Neural cell (in vitro differentiated cells): ENCODE measurements around the gene CXCL1. TPM values are rescaled to one million over a fixed set of nuclear protein-coding genes. Genes with fewer than 3 reads are reported as not detected.

Experiments
- H2AFZ ChIP-seq: fragments of 200-600, 300-800 bp; sonication (generic), shearing (Covaris generic); 2 replicates; pipeline ENCODE4 v1.6.0; 2014; ENCODE audit warnings: low read depth, mild to moderate bottlenecking, antibody characterized with exemption, low read length, moderate library complexity
- H3F3A ChIP-seq: fragments of 200-600 bp; shearing (Covaris generic); 2 replicates; pipeline ENCODE4 v1.6.1; 2016; ENCODE audit warnings: mild to moderate bottlenecking, moderate library complexity, mixed read lengths, antibody characterized with exemption, low read length; ENCODE audit not compliant: insufficient read depth, poor library complexity, severe bottlenecking
- H3K27ac ChIP-seq: fragments of 200-600, 300-800 bp; sonication (generic), shearing (Covaris generic); 2 replicates; pipeline ENCODE4 v1.5.1; 2014; ENCODE audit warnings: mild to moderate bottlenecking, low read length, moderate library complexity
- H3K27me3 ChIP-seq: fragments of 300-800, 200-600 bp; sonication (generic), shearing (Covaris generic); 2 replicates; pipeline ENCODE4 v1.6.0; 2014; ENCODE audit warnings: mild to moderate bottlenecking, low read depth, low read length, moderate library complexity; ENCODE audit not compliant: insufficient read depth
- H3K36me3 ChIP-seq: fragments of 300-800, 200-600 bp; sonication (generic), shearing (Covaris generic); 2 replicates; pipeline ENCODE4 v1.5.1; 2014; ENCODE audit warnings: mild to moderate bottlenecking, antibody characterized with exemption, low read length, moderate library complexity; ENCODE audit not compliant: insufficient read depth
- H3K4me2 ChIP-seq: fragments of 300-800, 200-600 bp; sonication (generic), shearing (Covaris generic); 2 replicates; pipeline ENCODE4 v1.6.0; 2014; ENCODE audit warnings: mild to moderate bottlenecking, low read length
- H3K4me3 ChIP-seq: fragments of 300-800, 200-600 bp; sonication (generic), shearing (Covaris generic); 2 replicates; pipeline ENCODE4 v1.5.1; 2014; ENCODE audit warnings: mild to moderate bottlenecking, low read length, moderate library complexity
- H3K79me2 ChIP-seq: fragments of 200-600 bp; shearing (Covaris generic); replicated peaks from 2 replicates; pipeline ENCODE4 v1.6.0; 2014; ENCODE audit warnings: mild to moderate bottlenecking, low read length, moderate library complexity; ENCODE audit not compliant: insufficient read depth
- H3K9ac ChIP-seq: fragments of 300-800, 200-600 bp; sonication (generic), shearing (Covaris generic); 2 replicates; pipeline ENCODE4 v1.6.1; 2016; ENCODE audit warnings: mild to moderate bottlenecking, low read length, mixed read lengths
- H3K9me2 ChIP-seq: fragments of 200-600 bp; shearing (Covaris generic); 2 replicates; pipeline ENCODE4 v1.6.1; 2016; ENCODE audit warnings: mild to moderate bottlenecking, low read length, mixed read lengths; ENCODE audit not compliant: insufficient read depth
- H3K9me3 ChIP-seq: fragments of 200-600, 300-800 bp; sonication (generic), shearing (Covaris generic); 2 replicates; pipeline ENCODE4 v1.6.1; 2016; ENCODE audit warnings: mild to moderate bottlenecking, mixed run types, low read length, moderate library complexity, mixed read lengths
- H4K20me1 ChIP-seq: fragments of 200-600 bp; shearing (Covaris generic); 2 replicates; pipeline ENCODE4 v1.6.1; 2016; ENCODE audit warnings: mild to moderate bottlenecking, mixed run types; ENCODE audit not compliant: insufficient read depth
- CTCF ChIP-seq: fragments of 450-650 bp; IDR thresholded peaks from 2 replicates; pipeline ENCODE4 v1.5.1; 2014; ENCODE audit warnings: antibody characterized with exemption, mild to moderate bottlenecking, moderate library complexity; ENCODE audit not compliant: poor library complexity, severe bottlenecking
- EP300 ChIP-seq: fragments of 450-650 bp; conservative IDR thresholded peaks from 2 replicates; pipeline ENCODE4 v1.6.1; 2014; ENCODE audit warnings: antibody characterized with exemption, mild to moderate bottlenecking, moderate library complexity; ENCODE audit not compliant: poor library complexity, severe bottlenecking
- EZH2 ChIP-seq: fragments of 200-600, 300-800 bp; shearing (Covaris generic), sonication (generic); IDR thresholded peaks from 2 replicates; pipeline ENCODE4 v1.6.1; 2014; ENCODE audit warnings: antibody characterized with exemption, low read length, borderline replicate concordance, mild to moderate bottlenecking; ENCODE audit not compliant: insufficient read depth, poor library complexity, severe bottlenecking
- MXI1 ChIP-seq: fragments of 450-650 bp; conservative IDR thresholded peaks from 2 replicates; pipeline ENCODE4 v1.6.1; 2014; ENCODE audit warnings: antibody characterized with exemption, mild to moderate bottlenecking; ENCODE audit not compliant: poor library complexity, severe bottlenecking
- POLR2AphosphoS5 ChIP-seq: IDR thresholded peaks from 2 replicates; pipeline ENCODE4 v1.6.1; 2012
- RAD21 ChIP-seq: fragments of 450-650 bp; conservative IDR thresholded peaks from 2 replicates; pipeline ENCODE4 v1.6.1; 2014; ENCODE audit warnings: antibody characterized with exemption, mild to moderate bottlenecking, moderate library complexity
- SMC3 ChIP-seq: fragments of 450-650 bp; conservative IDR thresholded peaks from 2 replicates; pipeline ENCODE4 v1.6.1; 2014; ENCODE audit warnings: antibody characterized with exemption, mild to moderate bottlenecking, moderate library complexity; ENCODE audit not compliant: poor library complexity
- TAF1 ChIP-seq: IDR thresholded peaks from 2 replicates; pipeline ENCODE4 v1.6.1; 2012; ENCODE audit warnings: low read depth
- polyA plus RNA-seq: library from polyadenylated mRNA; depleted of rRNA; stranded (reverse); fragments of >200 nt; gene quantifications from 2 replicates; pipeline ENCODE4 v1.2.3, GENCODE V29; 2014
- TF ChIP-seq, protein P1 (sequence below): IDR thresholded peaks from 2 replicates; pipeline ENCODE4 v1.6.1; 2012; ENCODE audit warnings: borderline replicate concordance

CXCL1 gene
- polyA plus RNA-seq, 1 donor from 2014 or later: not detected

- H4K20me1 ChIP-seq: no peaks in the 10 kb centered on the region
These were observed 26.3 kb downstream of the CXCL1 start for GRCh38 chr4:73895201-73896175.

DNA sequence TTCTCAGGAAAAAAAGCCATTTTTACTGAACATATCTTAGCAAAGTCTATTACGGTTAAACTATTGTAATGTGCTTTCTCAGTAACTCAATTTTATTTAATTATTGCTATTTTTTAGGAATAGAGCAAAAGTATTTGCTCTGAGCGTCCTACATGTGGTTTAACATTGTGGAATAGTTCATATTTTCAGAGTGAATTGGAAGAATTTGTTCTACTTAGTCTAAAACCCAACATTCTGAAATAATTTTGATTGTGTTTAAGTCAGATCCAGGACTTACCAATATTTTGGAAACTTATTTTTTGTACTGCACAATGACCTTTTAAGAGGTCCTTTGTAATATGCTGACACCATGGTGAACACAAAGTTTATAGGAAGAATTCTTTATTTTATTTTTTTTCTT, 27.2 kb downstream of the CXCL1 start:
- Histone ChIP-seq H3K27ac (no peak overlapping the region), H3F3A (no peaks in the 10 kb centered on the region), H2AFZ (no peak overlapping the region), H4K20me1 (no peaks in the 10 kb centered on the region), H3K36me3 (no peaks in the 10 kb centered on the region), H3K9me2 (no peaks in the 10 kb centered on the region), H3K4me3 (no peak overlapping the region), H3K27me3 (no peaks in the 10 kb centered on the region), H3K79me2 (no peaks in the 10 kb centered on the region), H3K9ac (no peak overlapping the region), H3K4me2 (no peak overlapping the region), H3K9me3 (no peaks in the 10 kb centered on the region)
- no peak for TF ChIP-seq RAD21
- no peak for TF ChIP-seq CTCF
- no peak for TF ChIP-seq EP300
- TF ChIP-seq SMC3: no peak
- no peak for TF ChIP-seq MXI1
- TF ChIP-seq TAF1: no peak
- TF ChIP-seq POLR2AphosphoS5: no peak

More at GRCh38 chr4:73895201-73896175, 26.3 kb downstream of the CXCL1 start:
- H3K9me3 ChIP-seq: no peaks in the 10 kb centered on the region
- H3F3A ChIP-seq: no peaks in the 10 kb centered on the region
- H3K4me3 ChIP-seq: no peak overlapping the region
- no peak overlapping the region for H3K4me2 ChIP-seq
- no peak overlapping the region for H3K9ac ChIP-seq
- no peaks in the 10 kb centered on the region for H3K36me3 ChIP-seq
- no peak overlapping the region for H2AFZ ChIP-seq
- H3K9me2 ChIP-seq: no peaks in the 10 kb centered on the region
- H3K27me3 ChIP-seq: no peaks in the 10 kb centered on the region
- no peak overlapping the region for H3K27ac ChIP-seq
- TF ChIP-seq EZH2 (no peak), MXI1 (no peak), EP300 (no peak), TAF1 (no peak), SMC3 (no peak), RAD21 (no peak), CTCF (no peak), POLR2AphosphoS5 (no peak)
- TF ChIP-seq, protein P1, sequence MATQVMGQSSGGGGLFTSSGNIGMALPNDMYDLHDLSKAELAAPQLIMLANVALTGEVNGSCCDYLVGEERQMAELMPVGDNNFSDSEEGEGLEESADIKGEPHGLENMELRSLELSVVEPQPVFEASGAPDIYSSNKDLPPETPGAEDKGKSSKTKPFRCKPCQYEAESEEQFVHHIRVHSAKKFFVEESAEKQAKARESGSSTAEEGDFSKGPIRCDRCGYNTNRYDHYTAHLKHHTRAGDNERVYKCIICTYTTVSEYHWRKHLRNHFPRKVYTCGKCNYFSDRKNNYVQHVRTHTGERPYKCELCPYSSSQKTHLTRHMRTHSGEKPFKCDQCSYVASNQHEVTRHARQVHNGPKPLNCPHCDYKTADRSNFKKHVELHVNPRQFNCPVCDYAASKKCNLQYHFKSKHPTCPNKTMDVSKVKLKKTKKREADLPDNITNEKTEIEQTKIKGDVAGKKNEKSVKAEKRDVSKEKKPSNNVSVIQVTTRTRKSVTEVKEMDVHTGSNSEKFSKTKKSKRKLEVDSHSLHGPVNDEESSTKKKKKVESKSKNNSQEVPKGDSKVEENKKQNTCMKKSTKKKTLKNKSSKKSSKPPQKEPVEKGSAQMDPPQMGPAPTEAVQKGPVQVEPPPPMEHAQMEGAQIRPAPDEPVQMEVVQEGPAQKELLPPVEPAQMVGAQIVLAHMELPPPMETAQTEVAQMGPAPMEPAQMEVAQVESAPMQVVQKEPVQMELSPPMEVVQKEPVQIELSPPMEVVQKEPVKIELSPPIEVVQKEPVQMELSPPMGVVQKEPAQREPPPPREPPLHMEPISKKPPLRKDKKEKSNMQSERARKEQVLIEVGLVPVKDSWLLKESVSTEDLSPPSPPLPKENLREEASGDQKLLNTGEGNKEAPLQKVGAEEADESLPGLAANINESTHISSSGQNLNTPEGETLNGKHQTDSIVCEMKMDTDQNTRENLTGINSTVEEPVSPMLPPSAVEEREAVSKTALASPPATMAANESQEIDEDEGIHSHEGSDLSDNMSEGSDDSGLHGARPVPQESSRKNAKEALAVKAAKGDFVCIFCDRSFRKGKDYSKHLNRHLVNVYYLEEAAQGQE: no peak
- no peaks in the 10 kb centered on the region for H3K79me2 ChIP-seq
